Measurements from ENCODE around the gene KCNQ2. TPM values are rescaled to one million over a fixed set of nuclear protein-coding genes. Genes with fewer than 3 reads are reported as not detected.

KCNQ2 gene
- total RNA-seq, 1 donor from 2014 or later: 39.5 TPM

- Mint-ChIP-seq H3K27me3 (ENCODE audit: insufficient read depth, low read depth) (peaks cover 14% of the 10 kb centered on the region), H3K4me3 (no peak overlapping the region), H3K36me3 (no peaks in the 10 kb centered on the region), H3K9me3 (no peaks in the 10 kb centered on the region), H3K27ac (no peak overlapping the region), H3K4me1 (peaks cover 9% of the 10 kb centered on the region)
- Histone ChIP-seq H3K9me3 (ENCODE audit: low read depth) (no peaks in the 10 kb centered on the region), H3K9ac (no peak overlapping the region), H3K36me3 (no peaks in the 10 kb centered on the region), H4K20me1 (ENCODE audit: low read depth) (no peaks in the 10 kb centered on the region), H3F3A (ENCODE audit: low read depth) (no peaks in the 10 kb centered on the region), H2AFZ (replicated peaks) (no peak overlapping the region), H3K4me3 (no peak overlapping the region), H3K79me2 (ENCODE audit: low read depth) (no peaks in the 10 kb centered on the region), H3K4me1 (no peaks in the 10 kb centered on the region), H3K27ac (no peak overlapping the region), H3K27me3 (no peaks in the 10 kb centered on the region), H3K4me2 (no peak overlapping the region)
- TF ChIP-seq, protein P1, sequence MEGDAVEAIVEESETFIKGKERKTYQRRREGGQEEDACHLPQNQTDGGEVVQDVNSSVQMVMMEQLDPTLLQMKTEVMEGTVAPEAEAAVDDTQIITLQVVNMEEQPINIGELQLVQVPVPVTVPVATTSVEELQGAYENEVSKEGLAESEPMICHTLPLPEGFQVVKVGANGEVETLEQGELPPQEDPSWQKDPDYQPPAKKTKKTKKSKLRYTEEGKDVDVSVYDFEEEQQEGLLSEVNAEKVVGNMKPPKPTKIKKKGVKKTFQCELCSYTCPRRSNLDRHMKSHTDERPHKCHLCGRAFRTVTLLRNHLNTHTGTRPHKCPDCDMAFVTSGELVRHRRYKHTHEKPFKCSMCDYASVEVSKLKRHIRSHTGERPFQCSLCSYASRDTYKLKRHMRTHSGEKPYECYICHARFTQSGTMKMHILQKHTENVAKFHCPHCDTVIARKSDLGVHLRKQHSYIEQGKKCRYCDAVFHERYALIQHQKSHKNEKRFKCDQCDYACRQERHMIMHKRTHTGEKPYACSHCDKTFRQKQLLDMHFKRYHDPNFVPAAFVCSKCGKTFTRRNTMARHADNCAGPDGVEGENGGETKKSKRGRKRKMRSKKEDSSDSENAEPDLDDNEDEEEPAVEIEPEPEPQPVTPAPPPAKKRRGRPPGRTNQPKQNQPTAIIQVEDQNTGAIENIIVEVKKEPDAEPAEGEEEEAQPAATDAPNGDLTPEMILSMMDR (IDR thresholded peaks at IDR 0.05): no peak
- TF ChIP-seq EZH2phosphoT487 (IDR thresholded peaks at IDR 0.05) (no peak), EZH2 (IDR thresholded peaks at IDR 0.05) (no peak)
- no peak for DNase-seq (ENCODE audit: low spot score)
Observed at GRCh38 chr20:63399596-63400375, 72.7 kb downstream of the KCNQ2 start.

DNA sequence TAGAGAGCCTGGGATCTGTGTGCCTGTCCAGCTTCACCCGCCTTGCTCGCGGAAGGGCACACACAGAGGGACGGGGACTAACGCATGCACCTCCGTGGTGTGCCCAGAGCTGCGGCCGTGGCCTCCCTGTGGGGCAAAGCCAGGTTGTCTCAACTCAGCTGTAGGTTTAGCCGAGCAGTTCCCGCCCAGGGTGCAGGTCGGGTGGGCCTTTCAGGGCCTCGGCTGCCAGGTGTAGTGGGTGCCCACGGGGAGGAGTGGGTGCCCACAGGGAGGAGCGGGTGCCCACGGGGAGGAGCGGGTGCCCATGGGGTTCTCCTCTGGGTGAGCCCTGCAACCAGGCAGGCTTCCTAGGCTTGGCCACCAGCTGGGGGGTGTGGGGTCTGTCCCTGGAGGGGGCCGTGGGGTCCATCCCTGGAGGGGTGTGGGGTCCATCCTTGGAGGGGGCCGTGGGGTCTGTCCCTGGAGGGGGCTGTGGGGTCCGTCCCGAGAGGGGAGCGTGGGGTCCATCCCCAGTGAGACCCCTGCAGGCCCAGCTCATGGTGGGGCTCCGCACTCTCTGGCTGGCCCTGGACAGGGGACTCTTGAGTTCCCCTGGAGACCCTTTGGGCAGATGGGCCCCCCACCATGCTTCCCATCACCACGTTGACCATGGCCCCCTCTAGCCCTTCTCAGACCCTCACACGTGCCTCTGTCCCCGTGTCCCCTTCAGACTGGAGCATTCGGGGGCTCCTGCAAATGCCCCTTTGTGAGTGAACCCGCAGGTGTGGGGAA lies 73.5 kb downstream of the KCNQ2 start:
- H3K27me3 ChIP-seq: peaks cover 5% of the 10 kb centered on the region
- DNase-seq (ENCODE audit: low spot score): no peak
- no peak overlapping the region for H3K9ac ChIP-seq
- no peaks in the 10 kb centered on the region for H3K36me3 ChIP-seq
- H3K9me3 ChIP-seq (ENCODE audit: low read depth): no peaks in the 10 kb centered on the region
- Mint-ChIP-seq H3K4me1 (peaks cover 17% of the 10 kb centered on the region), H3K9me3 (no peaks in the 10 kb centered on the region), H3K27me3 (ENCODE audit: insufficient read depth, low read depth) (peaks cover 15% of the 10 kb centered on the region), H3K4me3 (no peak overlapping the region), H3K27ac (no peak overlapping the region), H3K36me3 (no peaks in the 10 kb centered on the region)
- H3K79me2 ChIP-seq (ENCODE audit: low read depth): no peaks in the 10 kb centered on the region
- peaks cover 7% of the 10 kb centered on the region for H3K4me1 ChIP-seq
- no peak overlapping the region for H3K4me3 ChIP-seq
- no peaks in the 10 kb centered on the region for H4K20me1 ChIP-seq (ENCODE audit: low read depth)
- no peak overlapping the region for H3K27ac ChIP-seq
- H3F3A ChIP-seq (ENCODE audit: low read depth): no peaks in the 10 kb centered on the region
- no peak overlapping the region for H3K4me2 ChIP-seq
- no peak overlapping the region for H2AFZ ChIP-seq (replicated peaks)
- TF ChIP-seq, protein P1 (IDR thresholded peaks at IDR 0.05): no peak
- TF ChIP-seq EZH2 (IDR thresholded peaks at IDR 0.05): no peak

GRCh38 chr20:63397946-63398450 lies 74.5 kb downstream of the KCNQ2 start:
- Mint-ChIP-seq H3K27me3 (ENCODE audit: insufficient read depth, low read depth) (peaks cover 15% of the 10 kb centered on the region), H3K9me3 (no peaks in the 10 kb centered on the region), H3K4me1 (peaks cover 19% of the 10 kb centered on the region), H3K27ac (peak overlapping the region; percentile 60), H3K36me3 (no peaks in the 10 kb centered on the region), H3K4me3 (no peak overlapping the region)
- Histone ChIP-seq H3K27ac (no peak overlapping the region), H3K4me1 (peaks cover 9% of the 10 kb centered on the region), H3K4me3 (no peak overlapping the region), H3K9me3 (ENCODE audit: low read depth) (no peaks in the 10 kb centered on the region), H3K79me2 (ENCODE audit: low read depth) (no peaks in the 10 kb centered on the region), H3F3A (ENCODE audit: low read depth) (no peaks in the 10 kb centered on the region), H3K4me2 (no peak overlapping the region), H2AFZ (replicated peaks) (no peak overlapping the region), H4K20me1 (ENCODE audit: low read depth) (no peaks in the 10 kb centered on the region), H3K36me3 (no peaks in the 10 kb centered on the region), H3K9ac (no peak overlapping the region), H3K27me3 (peaks cover 5% of the 10 kb centered on the region)
- TF ChIP-seq EZH2 (IDR thresholded peaks at IDR 0.05) (no peak), EZH2phosphoT487 (IDR thresholded peaks at IDR 0.05) (no peak)
- TF ChIP-seq, protein P1 (IDR thresholded peaks at IDR 0.05): no peak
- no peak for DNase-seq (ENCODE audit: low spot score)
